Measurements from ENCODE around the gene HOXB13.

HOXB13 gene

DNA sequence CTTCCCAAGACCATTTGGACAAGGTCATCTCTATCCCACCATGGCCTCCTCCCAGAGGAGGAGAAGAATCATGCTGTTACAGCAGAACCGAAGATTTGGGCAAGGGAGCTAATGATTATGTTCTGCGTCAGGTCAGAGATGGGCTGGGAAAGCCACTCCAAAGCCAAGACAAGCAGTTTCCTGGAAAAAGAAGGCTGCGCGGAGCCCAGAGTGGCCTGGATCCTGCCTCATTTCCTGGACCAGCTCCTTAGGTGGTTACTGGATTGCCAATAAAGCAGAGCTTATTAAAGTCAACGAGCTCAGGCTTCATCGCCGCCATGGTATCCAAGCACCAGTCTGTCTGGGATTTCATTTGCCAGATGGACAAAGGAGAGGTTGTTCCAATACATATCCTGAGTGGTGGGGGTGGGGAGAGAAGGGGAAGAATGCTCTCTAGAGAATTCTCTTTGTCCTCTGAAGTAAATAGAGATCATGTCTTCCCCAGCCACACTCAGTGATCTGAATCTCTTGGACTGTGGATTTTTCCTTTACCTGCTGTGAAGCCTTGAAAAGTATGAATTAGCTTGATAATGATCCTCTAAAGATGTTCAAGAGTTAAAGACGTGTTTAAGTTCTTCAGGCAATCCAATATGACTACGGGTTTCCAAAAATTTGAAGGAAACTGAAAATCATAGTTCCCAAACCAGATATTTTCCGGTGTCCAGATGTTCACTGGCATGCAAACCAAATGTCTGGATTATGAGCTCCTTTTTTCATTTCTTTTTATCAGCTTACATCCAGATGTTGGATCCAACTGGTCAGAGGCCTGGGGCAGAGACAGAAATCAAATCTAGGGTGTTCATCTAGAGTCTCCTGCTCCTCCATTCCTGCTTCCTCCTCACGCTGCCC is 23.9 kb downstream of the HOXB13 start:
- DNase-seq: no peak

DNA sequence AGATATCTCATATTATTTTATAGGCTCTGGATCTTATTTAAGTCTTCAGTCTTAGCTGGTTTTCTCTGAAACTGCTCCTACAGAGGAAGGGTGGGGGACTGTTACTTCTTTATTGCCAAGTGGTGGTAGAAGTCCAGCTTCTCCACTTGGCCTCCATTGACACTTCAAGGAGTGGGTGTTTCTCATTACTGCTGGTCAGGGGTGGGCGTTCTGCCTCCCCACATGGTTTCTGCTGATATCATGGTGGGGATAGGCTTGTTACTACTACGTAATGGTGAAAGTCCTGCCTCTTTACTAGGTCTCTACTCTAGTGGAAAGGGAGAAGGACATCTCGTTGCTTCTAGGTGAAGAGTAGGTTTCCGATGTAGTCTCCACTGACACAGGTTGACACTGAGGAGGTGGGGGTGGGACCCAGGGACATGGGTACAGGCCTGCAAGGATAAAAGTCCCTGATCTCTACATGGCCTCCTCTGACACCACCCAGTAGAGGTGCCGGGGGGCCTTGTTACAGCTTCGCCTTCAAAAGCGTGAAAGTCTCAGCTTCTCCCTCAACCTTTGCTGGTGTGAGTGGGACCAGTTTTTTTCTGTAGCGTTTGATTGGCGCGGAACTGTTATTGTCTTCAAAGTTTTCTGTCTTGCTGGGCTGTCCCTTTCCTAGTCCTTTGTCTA is 26.6 kb downstream of the HOXB13 start:
- DNase-seq: no peak

DNA sequence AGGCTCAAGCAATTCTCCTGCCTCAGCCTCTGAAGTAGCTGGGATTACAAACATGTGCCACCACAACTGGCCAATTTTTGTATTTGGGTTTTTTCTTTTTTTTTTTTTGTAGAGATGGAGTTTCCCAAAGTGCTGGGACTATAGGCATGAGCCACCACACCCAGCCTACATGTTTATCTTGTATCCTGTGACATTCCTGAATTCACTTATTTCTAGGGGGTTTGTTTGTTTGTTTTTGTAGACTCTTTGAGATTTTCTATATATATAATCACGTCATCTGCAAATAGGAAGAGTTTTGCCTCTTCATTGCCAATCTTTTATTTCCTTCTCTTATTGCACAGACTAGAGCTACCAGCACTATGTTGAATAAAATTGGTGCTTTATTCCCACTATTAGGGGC is 35.4 kb downstream of the HOXB13 start:
- no peak for DNase-seq

DNA sequence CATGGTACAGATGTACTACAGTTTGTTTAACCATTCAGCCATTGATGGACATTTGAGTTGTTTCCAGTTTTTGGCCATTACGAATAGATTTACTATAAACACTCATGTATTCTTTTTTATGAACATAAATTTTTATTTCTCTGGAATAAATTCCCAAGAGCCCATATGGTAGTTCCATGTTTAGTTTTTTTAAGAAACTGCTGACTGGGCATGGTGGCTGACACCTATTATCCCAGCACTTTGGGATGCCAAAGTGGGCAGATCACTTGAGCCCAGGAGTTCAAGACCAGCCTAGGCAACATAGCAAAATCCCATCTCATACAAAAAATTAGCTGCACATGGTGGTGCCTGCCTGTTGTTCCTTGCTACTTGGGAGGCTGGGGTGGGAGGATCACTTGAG is 36.5 kb downstream of the HOXB13 start:
- DNase-seq: no peak

DNA sequence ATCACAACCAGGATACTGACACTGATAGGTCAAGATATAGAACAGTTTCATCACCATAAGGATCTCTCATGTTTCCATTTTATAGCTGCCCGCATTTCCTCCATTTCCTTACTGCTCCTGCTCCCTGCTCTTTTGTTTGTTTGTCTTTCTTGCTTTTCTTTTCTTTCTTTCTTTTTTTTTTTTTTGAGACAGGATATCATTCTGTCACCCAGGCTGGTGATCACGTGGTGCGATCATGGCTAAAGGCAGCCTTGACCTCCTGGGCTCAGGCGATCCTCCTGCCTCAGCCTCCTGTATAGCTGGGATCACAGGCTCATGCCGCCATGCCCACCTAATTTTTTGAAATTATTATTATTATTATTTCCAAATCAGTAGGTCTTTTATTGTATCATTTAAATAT is 37.9 kb downstream of the HOXB13 start:
- no peak for DNase-seq

DNA sequence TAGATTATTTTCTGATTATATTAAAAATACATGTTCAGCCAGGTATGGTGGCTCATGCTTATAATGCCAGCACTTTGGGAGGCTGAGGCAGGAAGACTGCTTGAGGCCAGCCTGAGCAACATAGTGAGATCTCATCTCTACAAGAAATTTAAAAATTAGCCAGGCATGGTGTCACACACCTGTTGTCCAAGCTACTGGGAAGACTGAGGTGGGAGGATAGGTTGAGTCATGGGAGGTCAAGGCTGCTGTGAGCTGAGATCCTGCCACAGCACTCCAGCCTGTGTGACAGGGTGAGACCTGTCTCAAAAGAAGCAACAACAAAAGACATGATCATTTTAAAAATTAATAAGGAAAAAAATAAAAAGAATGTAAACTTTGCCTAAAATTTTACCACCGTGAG is 46.9 kb downstream of the HOXB13 start:
- no peak for DNase-seq

DNA sequence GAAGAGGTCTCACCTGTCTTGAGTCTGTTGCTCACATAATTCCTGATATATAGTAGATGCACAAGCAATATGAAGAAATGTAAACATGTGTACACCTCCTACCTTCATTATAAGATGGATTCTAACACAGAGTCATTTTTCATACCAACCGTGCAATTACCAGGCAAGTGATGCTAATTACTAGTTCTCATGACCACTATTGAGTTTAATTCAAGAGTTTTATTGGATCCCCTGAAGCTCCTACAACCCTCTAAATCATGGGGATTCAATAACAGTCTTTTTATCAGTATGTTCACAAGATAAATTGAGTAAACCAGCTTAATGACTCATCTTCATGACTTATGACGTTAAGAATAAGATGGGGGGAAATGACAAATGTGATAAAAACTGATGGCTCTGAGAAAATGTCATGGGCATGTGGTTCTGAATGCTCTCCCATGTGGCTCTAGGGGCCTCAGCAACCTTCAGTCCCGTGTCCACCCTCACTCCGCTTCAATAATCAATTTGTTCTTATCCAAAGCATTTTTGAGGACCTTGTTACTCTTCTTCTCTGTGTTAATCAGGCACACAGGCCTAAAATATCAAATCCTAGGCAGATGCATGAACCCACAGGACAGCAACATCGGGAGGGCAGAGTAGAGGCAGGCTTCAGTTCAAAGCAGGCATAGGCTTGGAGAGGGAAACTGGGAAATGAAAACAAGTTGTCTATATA is 49.0 kb downstream of the HOXB13 start:
- no peak for DNase-seq

DNA sequence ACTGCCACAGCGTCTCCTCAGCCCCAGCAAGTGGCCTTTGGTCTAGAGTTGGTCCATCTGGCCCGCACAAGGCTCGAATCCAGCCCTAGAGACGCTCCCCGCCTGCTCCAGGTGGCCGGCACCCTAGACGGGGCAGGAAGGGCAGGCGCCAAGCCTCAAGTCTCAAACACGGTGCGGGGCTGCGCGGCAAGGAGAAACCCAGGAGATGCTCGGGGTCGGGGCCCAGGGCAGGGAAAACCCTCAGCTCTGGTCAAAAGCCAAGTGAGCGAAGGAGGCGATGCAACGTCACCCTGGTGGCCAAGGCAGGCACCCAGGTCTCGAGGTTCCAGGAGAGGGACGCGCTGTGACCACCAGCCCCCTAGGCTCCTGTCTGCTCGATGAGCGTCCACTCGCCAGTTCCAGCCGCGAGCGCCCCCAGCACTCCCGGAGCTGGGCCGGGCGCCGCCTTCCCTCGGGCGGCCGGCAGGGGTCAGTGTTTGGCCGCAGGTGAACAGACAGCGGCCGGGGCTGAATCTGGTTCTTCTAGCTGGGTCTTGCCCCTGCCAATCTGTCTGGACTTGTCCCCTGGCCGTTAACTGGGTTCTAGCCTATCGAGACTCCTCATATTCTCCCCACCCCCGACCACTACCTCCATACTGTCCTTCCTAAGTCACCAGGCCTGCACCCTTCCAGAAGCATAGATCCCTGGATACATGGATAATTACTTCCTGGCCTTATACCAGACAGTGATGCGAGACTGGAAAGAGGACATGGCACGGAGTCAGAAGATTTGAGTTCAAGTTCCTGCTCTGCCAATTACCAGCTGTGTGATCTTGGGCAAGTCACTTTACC is 50.2 kb downstream of the HOXB13 start:
- peak; percentile 79 for DNase-seq

DNA sequence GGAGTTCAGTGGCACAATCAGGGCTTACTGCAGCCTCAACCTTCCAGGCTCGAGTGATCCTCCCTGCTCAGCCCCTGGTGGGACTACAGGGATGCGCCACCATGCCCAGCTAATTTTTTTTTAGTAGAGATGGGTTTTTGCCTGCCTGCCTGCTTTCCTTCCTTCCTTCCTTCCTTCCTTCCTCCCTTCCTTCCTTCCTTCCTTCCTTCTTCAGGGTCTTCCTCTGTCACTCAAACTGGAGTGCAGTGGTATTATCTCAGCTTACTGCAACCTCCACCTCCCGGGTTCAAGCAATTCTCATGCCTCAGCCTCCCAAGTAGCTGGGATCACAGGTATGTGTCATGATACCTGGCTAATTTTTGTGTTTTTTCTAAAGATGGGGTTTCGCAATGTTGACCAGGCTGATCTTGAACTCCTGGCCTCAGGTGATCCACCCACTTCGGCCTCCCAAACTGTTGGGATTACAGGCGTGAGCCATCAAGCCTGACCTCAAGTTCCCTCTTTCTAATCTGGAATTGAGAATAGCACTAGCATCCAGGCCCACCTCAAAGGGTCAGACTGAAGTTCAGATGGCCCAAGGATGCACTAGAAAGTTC is 51.5 kb downstream of the HOXB13 start:
- DNase-seq: no peak

Measured in activated CD4-positive, CD25-positive, alpha-beta regulatory T cell treated with anti-CD3 and anti-CD28 coated beads, Interleukin-2, amount 50 U/mL, for 72 hours (primary cell).